ENCODE results near the gene LAMTOR2.

- peak; percentile 78 to 86 (median 81) for TF ChIP-seq CTCF (optimal IDR thresholded peaks at IDR 0.05 in 1 of 3, IDR thresholded peaks at IDR 0.05 in 1 of 3, conservative IDR thresholded peaks at IDR 0.05 in 1 of 3; ENCODE audit: extremely low read depth in 1 of 3, insufficient read depth in 2 of 3, low read length in 3 of 3)
- TF ChIP-seq EZH2 (IDR thresholded peaks at IDR 0.05; ENCODE audit: low read length): no peak
Measured at GRCh38 chr1:156090840-156091188, 36.2 kb downstream of the LAMTOR2 start.

Measured in keratinocyte (primary cell).